ENCODE measurements around the gene ZBTB20. TPM values are rescaled to one million over a fixed set of nuclear protein-coding genes. Genes with fewer than 3 reads are reported as not detected.

Gene ZBTB20
- total and polyA plus RNA-seq, 2 donors from 2014 or later: 0.99 to 142 TPM

- FAIRE-seq: no peak
- no peak for TF ChIP-seq CTCF (IDR thresholded peaks at IDR 0.05; ENCODE audit: borderline replicate concordance, extremely low read depth, insufficient read depth)
- DNase-seq: no peak
- intact Hi-C loops (cut with DNase I): no loop called here
- Histone ChIP-seq H3K4me3 (ENCODE audit: low read length in 3 of 3) (no peak overlapping the region), H3K9me3 (ENCODE audit: control insufficient read depth in 2 of 3, insufficient read depth in 1 of 3, low read length in 3 of 3) (no peaks in the 10 kb centered on the region), H3K4me1 (ENCODE audit: control insufficient read depth in 2 of 3, insufficient read depth in 2 of 3, low read depth in 1 of 3, low read length in 3 of 3) (peaks cover 0 to 3% (median 0%) of the 10 kb centered on the region in 3 donors), H3K9ac (ENCODE audit: low read length in 3 of 3) (no peak overlapping the region), H3K27me3 (ENCODE audit: control insufficient read depth, insufficient read depth, low read length) (no peaks in the 10 kb centered on the region), H3K27ac (ENCODE audit: low read depth in 2 of 2, low read length in 2 of 2) (no peak overlapping the region), H3K36me3 (ENCODE audit: control insufficient read depth in 2 of 3, insufficient read depth in 3 of 3, low read length in 3 of 3) (no peaks in the 10 kb centered on the region)
These were observed 8.0 kb downstream of the ZBTB20 start for GRCh38 chr3:115139072-115139471.

GRCh38 chr3:115134648-115135347 lies 12.3 kb downstream of the ZBTB20 start:
- TF ChIP-seq CTCF (IDR thresholded peaks at IDR 0.05; ENCODE audit: borderline replicate concordance, extremely low read depth, insufficient read depth): no peak
- H3K4me3 ChIP-seq (ENCODE audit: low read length in 3 of 3): no peak overlapping the region
- no peaks in the 10 kb centered on the region for H3K36me3 ChIP-seq (ENCODE audit: control insufficient read depth in 2 of 3, insufficient read depth in 3 of 3, low read length in 3 of 3)
- FAIRE-seq (no peak), DNase-seq (no peak)
- H3K27ac ChIP-seq (ENCODE audit: low read depth in 2 of 2, low read length in 2 of 2): no peak overlapping the region
- H3K27me3 ChIP-seq (ENCODE audit: control insufficient read depth, insufficient read depth, low read length): no peaks in the 10 kb centered on the region
- no peak overlapping the region for H3K9ac ChIP-seq (ENCODE audit: low read length in 3 of 3)
- H3K9me3 ChIP-seq (ENCODE audit: control insufficient read depth in 2 of 3, insufficient read depth in 1 of 3, low read length in 3 of 3): no peaks in the 10 kb centered on the region
- intact Hi-C loops (cut with DNase I): no loop called here
- H3K4me1 ChIP-seq (ENCODE audit: control insufficient read depth in 2 of 3, insufficient read depth in 2 of 3, low read depth in 1 of 3, low read length in 3 of 3): no peaks in the 10 kb centered on the region

- Histone ChIP-seq H3K36me3 (ENCODE audit: control insufficient read depth in 2 of 3, insufficient read depth in 3 of 3, low read length in 3 of 3) (no peaks in the 10 kb centered on the region), H3K9ac (ENCODE audit: low read length in 3 of 3) (no peak overlapping the region), H3K4me1 (ENCODE audit: control insufficient read depth in 2 of 3, insufficient read depth in 2 of 3, low read depth in 1 of 3, low read length in 3 of 3) (no peaks in the 10 kb centered on the region), H3K27ac (ENCODE audit: low read depth in 2 of 2, low read length in 2 of 2) (no peak overlapping the region), H3K9me3 (ENCODE audit: control insufficient read depth in 2 of 3, insufficient read depth in 1 of 3, low read length in 3 of 3) (no peaks in the 10 kb centered on the region), H3K27me3 (ENCODE audit: control insufficient read depth, insufficient read depth, low read length) (no peaks in the 10 kb centered on the region), H3K4me3 (ENCODE audit: low read length in 3 of 3) (no peak overlapping the region)
- FAIRE-seq (no peak), DNase-seq (no peak)
- TF ChIP-seq CTCF (IDR thresholded peaks at IDR 0.05; ENCODE audit: borderline replicate concordance, extremely low read depth, insufficient read depth): no peak
- intact Hi-C loops (cut with DNase I): no loop called here
These were observed 19.9 kb downstream of the ZBTB20 start for GRCh38 chr3:115127208-115127607.

GRCh38 chr3:115120597-115120996 lies 26.5 kb downstream of the ZBTB20 start:
- FAIRE-seq: no peak
- no peak for TF ChIP-seq CTCF (IDR thresholded peaks at IDR 0.05; ENCODE audit: borderline replicate concordance, extremely low read depth, insufficient read depth)
- Histone ChIP-seq H3K36me3 (ENCODE audit: control insufficient read depth in 2 of 3, insufficient read depth in 3 of 3, low read length in 3 of 3) (no peaks in the 10 kb centered on the region), H3K9ac (ENCODE audit: low read length in 3 of 3) (no peak overlapping the region), H3K4me1 (ENCODE audit: control insufficient read depth in 2 of 3, insufficient read depth in 2 of 3, low read depth in 1 of 3, low read length in 3 of 3) (no peaks in the 10 kb centered on the region), H3K27me3 (ENCODE audit: control insufficient read depth, insufficient read depth, low read length) (no peaks in the 10 kb centered on the region), H3K4me3 (ENCODE audit: low read length in 3 of 3) (no peak overlapping the region), H3K9me3 (ENCODE audit: control insufficient read depth in 2 of 3, insufficient read depth in 1 of 3, low read length in 3 of 3) (no peaks in the 10 kb centered on the region), H3K27ac (ENCODE audit: low read depth in 2 of 2, low read length in 2 of 2) (no peak overlapping the region)
- intact Hi-C loops (cut with DNase I): no loop called here
- DNase-seq: peak in 1 of 5 donors; percentile 29

Measured in kidney (tissue), 14 donors.